A673 (cell line): ENCODE results near the gene VWA8.

ENCODE experiments used
- CTCF ChIP-seq: fragments of 300-800, 200-600 bp; sonication (generic); conservative IDR thresholded peaks from 2 replicates; pipeline ENCODE4 v1.5.1; 2017; ENCODE audit warnings: low read depth, mild to moderate bottlenecking, antibody characterized with exemption, low read length, moderate library complexity, mixed read lengths
- EZH2 ChIP-seq: fragments of 200-600 bp; sonication (generic); IDR thresholded peaks from 2 replicates; pipeline ENCODE4 v1.6.1; 2017; ENCODE audit warnings: borderline replicate concordance, low read depth, mild to moderate bottlenecking, mixed read lengths, antibody characterized with exemption, low read length; ENCODE audit not compliant: poor library complexity, severe bottlenecking

GRCh38 chr13:41854758-41855157, 106.2 kb downstream of the VWA8 start:
- no peak for TF ChIP-seq CTCF
- no peak for TF ChIP-seq EZH2
